ENCODE results near the gene SP140L. TPM values are rescaled to one million over a fixed set of nuclear protein-coding genes. Genes with fewer than 3 reads are reported as not detected.

SP140L gene
- total and polyA plus RNA-seq, 10 of the 15 experiments (the other 5 are each of a cell fraction or from before 2014, with no cell fraction given): 4.7 to 28.6 (median 15.0) TPM

DNA sequence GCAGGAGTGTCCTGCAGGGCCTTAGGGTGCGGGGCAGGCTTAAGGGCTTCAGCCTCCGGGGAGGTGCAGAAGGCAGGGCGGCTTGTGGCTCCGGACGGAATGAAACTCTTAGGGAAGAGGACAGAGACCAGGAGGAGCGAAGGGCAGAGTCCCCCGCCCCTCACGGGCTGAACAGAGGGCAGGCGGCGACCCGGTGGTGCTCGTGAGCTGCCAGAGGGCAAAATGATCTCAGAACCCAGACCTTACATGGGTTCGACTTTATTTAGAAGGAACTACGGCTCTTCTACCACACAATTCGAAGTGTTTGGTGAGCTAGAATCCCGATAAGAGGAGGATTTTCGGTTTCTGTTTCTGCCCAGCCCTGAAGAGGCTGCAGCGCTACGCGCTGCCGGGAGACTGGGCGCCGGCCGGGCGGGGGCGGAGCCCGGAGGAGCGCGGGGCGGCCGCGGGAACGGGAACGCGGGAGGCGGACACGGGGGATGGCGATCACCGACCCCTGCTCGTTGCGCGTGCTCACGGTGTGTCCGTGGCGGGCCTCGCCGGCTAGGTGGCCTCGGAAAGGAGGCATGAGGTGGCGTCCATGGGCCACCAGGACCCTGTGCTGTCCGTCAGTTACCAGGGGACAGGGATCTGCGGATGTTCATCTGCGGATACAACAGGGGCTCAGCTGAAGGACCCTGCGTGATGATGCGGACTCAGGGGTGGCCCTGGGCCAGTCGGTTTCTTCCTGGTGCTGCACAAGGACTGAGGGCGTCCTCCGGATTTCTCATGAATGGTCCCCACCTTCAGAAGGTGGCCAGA, 84.8 kb downstream of the SP140L start (continued):
- TF ChIP-seq, protein P1, sequence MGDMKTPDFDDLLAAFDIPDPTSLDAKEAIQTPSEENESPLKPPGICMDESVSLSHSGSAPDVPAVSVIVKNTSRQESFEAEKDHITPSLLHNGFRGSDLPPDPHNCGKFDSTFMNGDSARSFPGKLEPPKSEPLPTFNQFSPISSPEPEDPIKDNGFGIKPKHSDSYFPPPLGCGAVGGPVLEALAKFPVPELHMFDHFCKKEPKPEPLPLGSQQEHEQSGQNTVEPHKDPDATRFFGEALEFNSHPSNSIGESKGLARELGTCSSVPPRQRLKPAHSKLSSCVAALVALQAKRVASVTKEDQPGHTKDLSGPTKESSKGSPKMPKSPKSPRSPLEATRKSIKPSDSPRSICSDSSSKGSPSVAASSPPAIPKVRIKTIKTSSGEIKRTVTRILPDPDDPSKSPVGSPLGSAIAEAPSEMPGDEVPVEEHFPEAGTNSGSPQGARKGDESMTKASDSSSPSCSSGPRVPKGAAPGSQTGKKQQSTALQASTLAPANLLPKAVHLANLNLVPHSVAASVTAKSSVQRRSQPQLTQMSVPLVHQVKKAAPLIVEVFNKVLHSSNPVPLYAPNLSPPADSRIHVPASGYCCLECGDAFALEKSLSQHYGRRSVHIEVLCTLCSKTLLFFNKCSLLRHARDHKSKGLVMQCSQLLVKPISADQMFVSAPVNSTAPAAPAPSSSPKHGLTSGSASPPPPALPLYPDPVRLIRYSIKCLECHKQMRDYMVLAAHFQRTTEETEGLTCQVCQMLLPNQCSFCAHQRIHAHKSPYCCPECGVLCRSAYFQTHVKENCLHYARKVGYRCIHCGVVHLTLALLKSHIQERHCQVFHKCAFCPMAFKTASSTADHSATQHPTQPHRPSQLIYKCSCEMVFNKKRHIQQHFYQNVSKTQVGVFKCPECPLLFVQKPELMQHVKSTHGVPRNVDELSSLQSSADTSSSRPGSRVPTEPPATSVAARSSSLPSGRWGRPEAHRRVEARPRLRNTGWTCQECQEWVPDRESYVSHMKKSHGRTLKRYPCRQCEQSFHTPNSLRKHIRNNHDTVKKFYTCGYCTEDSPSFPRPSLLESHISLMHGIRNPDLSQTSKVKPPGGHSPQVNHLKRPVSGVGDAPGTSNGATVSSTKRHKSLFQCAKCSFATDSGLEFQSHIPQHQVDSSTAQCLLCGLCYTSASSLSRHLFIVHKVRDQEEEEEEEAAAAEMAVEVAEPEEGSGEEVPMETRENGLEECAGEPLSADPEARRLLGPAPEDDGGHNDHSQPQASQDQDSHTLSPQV (IDR thresholded peaks at IDR 0.05): no peak
- TF ChIP-seq CHD2 (IDR thresholded peaks at IDR 0.05; ENCODE audit: borderline replicate concordance, low read depth, low read length) (no peak), HDAC2 (IDR thresholded peaks at IDR 0.05) (no peak), TAF1 (IDR thresholded peaks at IDR 0.05; ENCODE audit: borderline replicate concordance, low read depth, low read length) (no peak; the same call in 1 of the 2 replicates), RFX5 (IDR thresholded peaks at IDR 0.05; ENCODE audit: low read depth, low read length) (no peak), ESRRA (IDR thresholded peaks at IDR 0.05; ENCODE audit: low read length) (no peak), ZNF384 (IDR thresholded peaks at IDR 0.05; ENCODE audit: borderline replicate concordance, low read depth, low read length) (no peak), CBX3 (IDR thresholded peaks at IDR 0.05; ENCODE audit: borderline replicate concordance, low read depth) (no peak), MYB (IDR thresholded peaks at IDR 0.05; ENCODE audit: borderline replicate concordance, low read depth, low read length) (no peak), SUZ12 (IDR thresholded peaks at IDR 0.05; ENCODE audit: unreplicated experiment) (no peak), CREB1 (IDR thresholded peaks at IDR 0.05; ENCODE audit: low read depth) (no peak), CBFB (IDR thresholded peaks at IDR 0.05; ENCODE audit: low read depth) (no peak), BMI1 (IDR thresholded peaks at IDR 0.05; ENCODE audit: borderline replicate concordance) (no peak), TARDBP (IDR thresholded peaks at IDR 0.05; ENCODE audit: borderline replicate concordance) (no peak)
- TF ChIP-seq, protein P2, sequence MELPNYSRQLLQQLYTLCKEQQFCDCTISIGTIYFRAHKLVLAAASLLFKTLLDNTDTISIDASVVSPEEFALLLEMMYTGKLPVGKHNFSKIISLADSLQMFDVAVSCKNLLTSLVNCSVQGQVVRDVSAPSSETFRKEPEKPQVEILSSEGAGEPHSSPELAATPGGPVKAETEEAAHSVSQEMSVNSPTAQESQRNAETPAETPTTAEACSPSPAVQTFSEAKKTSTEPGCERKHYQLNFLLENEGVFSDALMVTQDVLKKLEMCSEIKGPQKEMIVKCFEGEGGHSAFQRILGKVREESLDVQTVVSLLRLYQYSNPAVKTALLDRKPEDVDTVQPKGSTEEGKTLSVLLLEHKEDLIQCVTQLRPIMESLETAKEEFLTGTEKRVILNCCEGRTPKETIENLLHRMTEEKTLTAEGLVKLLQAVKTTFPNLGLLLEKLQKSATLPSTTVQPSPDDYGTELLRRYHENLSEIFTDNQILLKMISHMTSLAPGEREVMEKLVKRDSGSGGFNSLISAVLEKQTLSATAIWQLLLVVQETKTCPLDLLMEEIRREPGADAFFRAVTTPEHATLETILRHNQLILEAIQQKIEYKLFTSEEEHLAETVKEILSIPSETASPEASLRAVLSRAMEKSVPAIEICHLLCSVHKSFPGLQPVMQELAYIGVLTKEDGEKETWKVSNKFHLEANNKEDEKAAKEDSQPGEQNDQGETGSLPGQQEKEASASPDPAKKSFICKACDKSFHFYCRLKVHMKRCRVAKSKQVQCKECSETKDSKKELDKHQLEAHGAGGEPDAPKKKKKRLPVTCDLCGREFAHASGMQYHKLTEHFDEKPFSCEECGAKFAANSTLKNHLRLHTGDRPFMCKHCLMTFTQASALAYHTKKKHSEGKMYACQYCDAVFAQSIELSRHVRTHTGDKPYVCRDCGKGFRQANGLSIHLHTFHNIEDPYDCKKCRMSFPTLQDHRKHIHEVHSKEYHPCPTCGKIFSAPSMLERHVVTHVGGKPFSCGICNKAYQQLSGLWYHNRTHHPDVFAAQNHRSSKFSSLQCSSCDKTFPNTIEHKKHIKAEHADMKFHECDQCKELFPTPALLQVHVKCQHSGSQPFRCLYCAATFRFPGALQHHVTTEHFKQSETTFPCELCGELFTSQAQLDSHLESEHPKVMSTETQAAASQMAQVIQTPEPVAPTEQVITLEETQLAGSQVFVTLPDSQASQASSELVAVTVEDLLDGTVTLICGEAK (IDR thresholded peaks at IDR 0.05; ENCODE audit: borderline replicate concordance): no peak
- TF ChIP-seq, protein P3, sequence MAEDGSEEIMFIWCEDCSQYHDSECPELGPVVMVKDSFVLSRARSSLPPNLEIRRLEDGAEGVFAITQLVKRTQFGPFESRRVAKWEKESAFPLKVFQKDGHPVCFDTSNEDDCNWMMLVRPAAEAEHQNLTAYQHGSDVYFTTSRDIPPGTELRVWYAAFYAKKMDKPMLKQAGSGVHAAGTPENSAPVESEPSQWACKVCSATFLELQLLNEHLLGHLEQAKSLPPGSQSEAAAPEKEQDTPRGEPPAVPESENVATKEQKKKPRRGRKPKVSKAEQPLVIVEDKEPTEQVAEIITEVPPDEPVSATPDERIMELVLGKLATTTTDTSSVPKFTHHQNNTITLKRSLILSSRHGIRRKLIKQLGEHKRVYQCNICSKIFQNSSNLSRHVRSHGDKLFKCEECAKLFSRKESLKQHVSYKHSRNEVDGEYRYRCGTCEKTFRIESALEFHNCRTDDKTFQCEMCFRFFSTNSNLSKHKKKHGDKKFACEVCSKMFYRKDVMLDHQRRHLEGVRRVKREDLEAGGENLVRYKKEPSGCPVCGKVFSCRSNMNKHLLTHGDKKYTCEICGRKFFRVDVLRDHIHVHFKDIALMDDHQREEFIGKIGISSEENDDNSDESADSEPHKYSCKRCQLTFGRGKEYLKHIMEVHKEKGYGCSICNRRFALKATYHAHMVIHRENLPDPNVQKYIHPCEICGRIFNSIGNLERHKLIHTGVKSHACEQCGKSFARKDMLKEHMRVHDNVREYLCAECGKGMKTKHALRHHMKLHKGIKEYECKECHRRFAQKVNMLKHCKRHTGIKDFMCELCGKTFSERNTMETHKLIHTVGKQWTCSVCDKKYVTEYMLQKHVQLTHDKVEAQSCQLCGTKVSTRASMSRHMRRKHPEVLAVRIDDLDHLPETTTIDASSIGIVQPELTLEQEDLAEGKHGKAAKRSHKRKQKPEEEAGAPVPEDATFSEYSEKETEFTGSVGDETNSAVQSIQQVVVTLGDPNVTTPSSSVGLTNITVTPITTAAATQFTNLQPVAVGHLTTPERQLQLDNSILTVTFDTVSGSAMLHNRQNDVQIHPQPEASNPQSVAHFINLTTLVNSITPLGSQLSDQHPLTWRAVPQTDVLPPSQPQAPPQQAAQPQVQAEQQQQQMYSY (CRISPR knock-in tag; IDR thresholded peaks at IDR 0.05): no peak

Data from GM12878 (cell line).